Endometrial microvascular endothelial cells (primary cell): ENCODE results near the gene ISOC2. TPM values are rescaled to one million over a fixed set of nuclear protein-coding genes. Genes with fewer than 3 reads are reported as not detected.

Experiments used
- total RNA-seq: library from RNA; depleted of rRNA; stranded (reverse); fragments of >200 nt; gene quantifications from one replicate; pipeline ENCODE4 v1.2.3, GENCODE V29; 2015; ENCODE audit errors: inconsistent ontology term

Gene ISOC2
- total RNA-seq, 1 donor from 2014 or later, result 58.8 TPM

Other genes starting within 250 kb of the ISOC2 start
- gene TMEM86B, start 232.9 kb downstream of the ISOC2 start, total RNA-seq, result 1.1 TPM
- 63.8 TPM for gene PPP6R1, start 202.6 kb downstream of the ISOC2 start, total RNA-seq
- gene HSPBP1, start 181.5 kb downstream of the ISOC2 start, total RNA-seq, result 26.7 TPM
- 1.1 TPM for gene BRSK1, start 177.6 kb downstream of the ISOC2 start, total RNA-seq
- not detected for gene TMEM150B, start 136.3 kb downstream of the ISOC2 start, total RNA-seq
- gene KMT5C, start 121.8 kb downstream of the ISOC2 start, total RNA-seq, result 4.3 TPM
- not detected for gene COX6B2, start 106.9 kb downstream of the ISOC2 start, total RNA-seq
- gene GARIN5B, start 98.4 kb downstream of the ISOC2 start, total RNA-seq, result not detected
- not detected for gene IL11, start 91.2 kb downstream of the ISOC2 start, total RNA-seq
- gene TMEM190, start 84.8 kb downstream of the ISOC2 start, total RNA-seq, result not detected
- not detected for gene TMEM238, start 77.3 kb downstream of the ISOC2 start, total RNA-seq
- 298 TPM for gene RPL28, start 75.7 kb downstream of the ISOC2 start, total RNA-seq
- gene UBE2S, start 53.9 kb downstream of the ISOC2 start, total RNA-seq, result 101 TPM
- gene SHISA7, start 18.3 kb downstream of the ISOC2 start, total RNA-seq, result not detected
- not detected for gene C19orf85, start 3.1 kb upstream of the ISOC2 start, total RNA-seq
- 4.6 TPM for gene ZNF628, start 15.0 kb upstream of the ISOC2 start, total RNA-seq
- gene NAT14, start 23.5 kb upstream of the ISOC2 start, total RNA-seq, result 8.5 TPM
- 1.1 TPM for gene SSC5D, start 26.8 kb upstream of the ISOC2 start, total RNA-seq
- not detected for gene SBK2, start 75.5 kb upstream of the ISOC2 start, total RNA-seq
- gene SBK3, start 83.9 kb upstream of the ISOC2 start, total RNA-seq, result not detected
- gene ZNF579, start 119.2 kb upstream of the ISOC2 start, total RNA-seq, result 4.8 TPM
- gene FIZ1, start 137.9 kb upstream of the ISOC2 start, total RNA-seq, result 0.93 TPM
- 16.7 TPM for gene ZNF524, start 138.6 kb upstream of the ISOC2 start, total RNA-seq
- 3.3 TPM for gene ZNF865, start 144.0 kb upstream of the ISOC2 start, total RNA-seq
- gene ZNF784, start 162.9 kb upstream of the ISOC2 start, total RNA-seq, result 1.0 TPM
- 11.1 TPM for gene ZNF580, start 179.4 kb upstream of the ISOC2 start, total RNA-seq
- gene ZNF581, start 182.0 kb upstream of the ISOC2 start, total RNA-seq, result 9.8 TPM
- gene CCDC106, start 186.6 kb upstream of the ISOC2 start, total RNA-seq, result 13.0 TPM
- gene U2AF2, start 193.4 kb upstream of the ISOC2 start, total RNA-seq, result 215 TPM
- 155 TPM for gene EPN1, start 213.6 kb upstream of the ISOC2 start, total RNA-seq